GM21737 (cell line): ENCODE results near the gene ATG4D.

Experiments
- ATAC-seq: cut with Tn5 transposase; IDR thresholded peaks from one replicate; pipeline ENCODE4 v1.9.1; 2021; ENCODE audit warnings: mild to moderate bottlenecking, moderate library complexity; ENCODE audit not compliant: unreplicated experiment

Gene ATG4D

DNA sequence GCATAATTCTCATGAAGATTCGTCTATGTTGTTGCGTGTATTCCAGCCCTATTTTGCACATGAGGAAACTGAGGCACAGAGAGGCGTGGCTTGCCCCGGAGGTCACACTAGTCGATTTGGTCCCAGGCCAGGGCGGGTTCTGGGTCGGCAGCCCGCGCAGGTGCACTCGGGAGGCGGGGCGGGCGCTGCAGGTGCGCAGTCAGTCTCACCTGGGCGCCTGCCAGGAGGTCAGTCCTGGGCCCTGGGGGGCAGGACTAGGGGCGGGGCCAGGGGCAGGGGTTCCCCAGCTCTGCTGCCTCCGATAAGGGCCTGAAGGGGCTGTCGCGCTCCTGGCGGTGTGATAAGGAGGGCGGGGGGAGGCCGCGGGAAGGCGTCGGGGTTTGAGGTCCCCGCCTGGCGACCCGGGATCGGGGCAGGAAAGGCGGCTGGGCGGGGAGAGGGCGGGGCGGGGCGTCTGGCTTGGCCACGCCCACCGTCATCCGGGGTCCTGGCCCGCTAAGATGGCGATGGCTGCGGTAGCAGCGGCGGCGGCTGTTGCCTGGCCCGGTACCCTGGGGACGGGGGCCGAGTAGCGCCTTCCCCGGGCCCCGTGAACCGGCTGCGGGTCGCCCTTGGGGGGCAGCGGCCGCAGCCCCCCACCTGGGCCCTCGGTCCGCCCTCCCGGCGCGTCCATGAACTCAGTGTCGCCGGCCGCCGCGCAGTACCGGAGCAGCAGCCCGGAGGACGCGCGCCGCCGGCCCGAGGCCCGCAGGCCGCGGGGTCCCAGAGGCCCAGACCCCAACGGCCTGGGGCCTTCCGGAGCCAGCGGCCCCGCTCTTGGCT is at the start of gene ATG4D:
ATG4D (plus strand) TSS at position 485 of the 822 bp plus-strand sequence; CDS start at position 672, 187 bp downstream.
- ATAC-seq: peak; percentile 66

DNA sequence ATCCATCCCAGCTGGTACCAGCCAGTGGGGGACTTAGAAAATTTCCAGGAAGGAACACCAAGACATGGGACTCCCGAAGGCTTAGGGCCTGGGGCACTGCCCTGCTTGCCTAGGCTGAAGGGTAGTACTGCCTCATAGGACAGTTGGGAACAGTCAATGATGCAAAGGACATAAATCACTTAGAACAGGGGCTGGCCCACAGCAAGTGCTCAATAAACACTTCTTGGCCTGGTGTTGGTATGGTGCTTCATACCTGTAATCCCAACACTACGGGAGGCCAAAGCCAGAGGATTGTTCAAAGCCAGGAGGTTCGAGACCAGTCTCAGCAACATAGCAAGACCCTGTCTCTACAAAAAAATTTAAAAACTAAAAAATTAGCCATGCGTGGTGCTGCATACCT is 46.3 kb upstream of the ATG4D start:
- no peak for ATAC-seq

DNA sequence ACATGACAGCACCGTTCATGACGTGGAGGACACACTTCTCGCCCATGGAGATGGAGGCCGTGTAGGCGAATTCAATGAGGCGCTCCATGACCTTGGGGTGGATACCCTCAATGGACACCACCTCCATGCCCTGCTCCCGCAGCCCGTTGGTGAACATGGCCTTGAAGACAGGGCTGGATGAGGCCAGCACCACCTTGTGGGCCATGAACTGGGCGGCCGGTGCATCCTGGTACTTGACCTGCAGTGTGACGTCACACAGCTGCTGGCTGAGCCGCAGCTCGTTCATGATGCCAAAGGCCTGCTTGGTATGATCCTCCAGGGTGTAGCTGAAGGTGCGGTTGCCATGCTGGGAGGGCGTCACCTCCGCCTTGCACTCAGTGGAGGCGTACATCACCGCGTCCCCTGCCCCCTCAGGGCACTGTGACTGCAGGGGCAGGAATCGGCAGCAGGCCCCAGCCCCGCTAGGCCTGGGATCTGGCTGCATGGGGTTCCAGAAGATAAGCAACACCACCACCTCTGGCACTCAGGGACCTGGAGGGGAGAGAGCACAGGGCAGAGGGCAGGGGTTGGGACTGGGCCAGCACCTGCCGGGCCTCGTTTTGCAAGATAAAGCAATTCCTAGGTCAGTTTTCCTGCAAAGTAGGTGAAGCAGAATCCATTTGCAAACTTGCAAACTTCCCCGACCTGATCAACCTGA is 44.0 kb upstream of the ATG4D start:
- ATAC-seq: no peak

DNA sequence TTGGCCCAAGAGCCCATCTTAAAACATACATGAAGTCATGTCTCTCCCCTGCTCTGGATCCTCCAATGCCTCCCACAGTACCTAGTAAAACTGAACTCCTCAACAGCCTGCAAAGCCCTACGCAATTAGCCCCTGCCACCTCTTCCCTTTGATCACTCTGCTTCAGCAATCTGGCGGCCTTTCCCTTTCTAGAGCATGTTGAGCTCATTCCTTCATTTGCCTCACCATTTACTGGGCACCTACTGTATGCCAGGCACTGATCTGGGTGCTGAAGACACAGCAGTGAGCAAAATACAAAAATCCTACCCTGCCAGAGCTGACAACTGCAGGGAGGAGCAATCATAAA is 43.5 kb upstream of the ATG4D start:
- ATAC-seq: no peak

DNA sequence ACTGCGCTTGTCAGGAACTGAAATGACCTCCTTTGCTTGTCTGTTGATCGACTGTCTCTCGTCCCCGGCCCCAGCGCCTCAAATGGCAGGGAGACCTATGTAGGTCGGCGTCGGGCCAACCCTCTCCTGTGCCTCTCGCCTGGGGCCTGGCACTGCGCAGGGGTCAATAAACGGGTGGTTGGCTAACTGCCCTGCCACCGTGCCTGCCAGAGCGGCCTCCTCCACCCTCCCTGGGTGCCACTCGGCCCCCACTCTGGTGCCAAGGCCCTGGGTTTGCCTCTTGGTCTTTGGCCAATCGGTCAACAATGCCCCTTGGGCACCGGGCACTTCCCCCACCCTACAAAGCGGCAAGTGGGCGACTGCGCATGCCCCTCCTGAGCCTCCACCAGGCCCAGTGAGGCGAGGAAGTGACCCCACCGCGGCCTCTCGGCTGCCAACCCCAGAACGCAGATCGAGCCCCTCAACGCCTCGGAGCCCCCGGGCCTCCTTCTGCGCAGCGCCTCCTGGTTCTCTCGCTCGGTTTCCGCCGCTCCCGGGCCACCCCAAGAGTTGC is 41.7 kb upstream of the ATG4D start:
- ATAC-seq: peak; percentile 40

DNA sequence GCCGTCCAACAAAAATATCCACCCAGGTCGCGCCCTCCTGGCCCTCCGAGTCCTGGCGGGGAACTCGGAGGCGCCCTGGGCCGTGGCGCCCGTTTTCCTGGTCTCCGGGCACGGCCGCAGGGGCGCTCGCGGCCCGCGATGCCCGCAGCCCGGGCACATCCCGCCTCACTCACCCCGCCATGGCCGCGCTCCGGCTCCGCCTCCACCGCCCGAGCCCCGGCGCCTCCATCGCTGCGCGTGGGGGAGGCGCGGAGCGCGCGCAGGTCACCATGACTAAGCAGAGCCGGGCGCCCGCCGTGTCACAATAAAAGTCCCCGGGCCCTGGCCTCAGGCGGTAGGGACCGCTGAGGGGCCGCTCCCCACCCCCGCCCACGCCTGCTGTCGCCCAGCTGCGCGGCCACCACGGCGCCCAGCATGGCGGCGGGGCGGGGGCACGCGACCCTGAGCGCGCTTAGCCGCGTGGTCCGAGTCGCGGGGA is 41.1 kb upstream of the ATG4D start:
- ATAC-seq: peak; percentile 79

DNA sequence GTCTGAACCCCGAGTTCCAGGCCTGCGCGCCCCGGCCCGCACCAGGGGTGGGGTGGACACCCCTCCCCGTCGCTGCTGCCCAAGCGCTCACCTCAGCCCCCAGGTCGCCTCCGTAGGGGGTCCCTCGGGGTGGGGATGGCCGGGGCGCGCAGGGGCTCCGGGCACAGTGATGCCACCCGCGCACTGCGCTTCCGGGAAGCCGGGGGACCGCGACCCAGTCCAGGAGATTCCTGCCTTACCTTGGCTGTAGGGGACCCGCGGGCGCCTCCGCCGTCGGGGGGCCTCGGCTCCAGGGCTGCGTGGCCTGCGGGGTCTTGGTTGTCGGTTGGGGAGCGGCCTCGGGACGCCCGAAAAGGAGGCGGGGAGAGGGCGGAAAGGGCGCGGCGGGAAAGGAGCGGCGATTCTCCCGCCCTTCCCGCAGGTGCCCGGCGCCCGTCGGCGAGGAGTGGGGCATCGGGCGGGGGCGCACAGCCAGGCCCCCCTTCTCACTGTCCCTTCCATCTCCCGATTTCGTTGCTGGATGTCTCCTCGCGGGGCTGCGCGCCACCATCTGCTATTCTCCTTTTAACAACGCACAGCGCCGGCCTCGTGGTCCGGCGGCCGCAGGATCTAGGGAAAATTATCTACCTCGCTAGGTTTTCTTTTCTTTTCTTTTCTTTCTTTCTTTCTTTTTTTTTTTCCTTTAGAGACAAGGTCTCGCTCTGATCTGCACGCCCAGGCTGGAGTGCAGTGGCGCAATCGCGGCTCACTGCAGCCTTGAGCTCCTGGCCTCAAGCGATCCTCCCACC is 40.5 kb upstream of the ATG4D start, which contains the start of gene KEAP1:
KEAP1 (minus strand) TSS at position 355 of the 788 bp plus-strand sequence. CDS start 3,323 bp downstream, outside the sequence.
- peak; percentile 13 for ATAC-seq

DNA sequence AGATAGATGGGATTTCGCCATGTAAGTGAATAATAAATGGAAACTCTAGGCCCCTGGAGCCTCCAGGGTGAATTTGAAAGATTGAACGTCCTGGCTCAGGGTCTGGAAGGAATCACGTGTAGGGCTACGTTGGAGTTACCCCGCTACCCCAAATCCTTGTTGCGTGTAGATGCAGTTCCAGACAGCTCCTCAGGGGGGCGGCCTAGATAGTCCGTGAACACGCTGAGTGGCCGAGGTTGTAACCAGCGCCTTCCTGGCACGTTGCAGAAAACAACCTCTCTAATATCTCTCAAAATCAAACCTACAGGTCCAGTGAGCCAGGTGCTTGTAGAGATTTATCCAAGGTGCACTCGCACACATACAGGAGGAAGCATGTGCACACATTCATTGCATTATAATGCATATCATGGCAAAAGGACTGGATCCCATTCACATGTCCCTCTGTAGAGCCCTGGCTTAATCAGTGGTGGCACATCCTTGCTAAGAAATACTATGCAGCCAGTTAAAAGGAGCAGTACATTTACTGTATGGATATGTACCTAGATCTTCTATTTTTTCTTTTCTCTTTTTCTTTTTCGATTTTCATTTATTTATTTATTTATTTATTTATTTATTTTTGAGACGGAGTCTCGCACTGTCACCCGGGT is 38.0 kb upstream of the ATG4D start:
- no peak for ATAC-seq

DNA sequence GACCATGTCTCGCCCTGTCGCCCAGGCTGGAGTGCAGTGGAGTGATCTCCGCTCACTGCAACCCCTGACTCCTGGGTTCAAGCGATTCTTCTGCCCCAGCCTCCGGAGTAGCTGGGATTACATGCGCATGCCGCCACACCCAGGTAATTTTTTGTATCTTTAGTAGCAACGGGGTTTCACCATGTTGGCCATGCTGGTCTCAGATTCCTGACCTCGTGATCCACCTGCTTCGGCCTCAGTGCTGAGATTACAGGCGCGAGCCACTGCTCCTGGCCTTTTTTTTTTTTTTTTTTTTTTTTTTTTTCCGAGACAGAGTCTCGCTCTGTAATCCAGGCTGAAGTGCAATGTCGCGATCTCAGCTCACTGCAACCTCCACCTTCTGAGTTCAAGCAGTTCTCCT is 35.7 kb upstream of the ATG4D start:
- no peak for ATAC-seq

DNA sequence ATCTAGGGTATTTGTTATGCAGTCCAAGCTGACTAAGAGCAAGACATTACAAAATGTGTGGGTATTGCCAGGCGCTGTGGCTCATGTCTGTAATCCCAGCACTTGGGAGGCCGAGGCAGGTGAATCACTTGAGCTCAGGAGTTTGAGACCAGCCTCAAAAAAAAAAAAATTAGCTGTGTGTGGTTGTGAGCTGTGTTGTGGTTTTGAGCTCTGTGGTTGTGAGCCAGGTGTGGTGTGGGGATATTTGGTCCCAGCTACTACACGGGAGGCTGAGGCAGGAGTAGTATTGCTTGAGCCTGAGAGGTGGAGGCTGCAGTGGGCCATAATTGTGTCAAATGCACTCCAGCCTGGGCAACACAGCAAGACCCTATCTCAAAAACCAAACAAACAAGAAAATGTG is 35.0 kb upstream of the ATG4D start:
- no peak for ATAC-seq

DNA sequence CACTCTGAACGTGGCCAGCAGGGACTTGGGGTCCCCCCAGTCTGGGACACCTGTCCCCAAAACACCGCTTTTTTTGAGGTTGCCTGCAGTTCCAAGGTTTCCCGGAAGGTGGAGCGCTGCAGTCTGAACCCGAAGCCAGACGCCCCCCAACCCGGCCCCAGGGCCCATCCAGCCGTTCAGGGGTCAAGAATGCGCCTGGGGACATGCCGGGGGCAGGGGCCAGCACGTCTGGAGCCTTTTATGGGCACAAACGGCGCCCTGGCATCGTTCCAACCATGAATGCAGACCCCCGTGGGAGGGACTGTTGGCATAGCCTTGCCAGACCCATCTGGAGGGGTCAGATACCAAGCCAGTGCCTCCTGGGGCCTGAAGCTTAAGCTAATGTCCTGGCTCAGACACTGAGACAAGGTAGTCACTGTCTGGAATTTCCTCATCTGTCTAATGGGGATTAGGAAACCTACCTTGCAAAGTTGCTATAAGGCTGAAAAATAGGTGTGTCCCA is 33.4 kb upstream of the ATG4D start:
- ATAC-seq: no peak

DNA sequence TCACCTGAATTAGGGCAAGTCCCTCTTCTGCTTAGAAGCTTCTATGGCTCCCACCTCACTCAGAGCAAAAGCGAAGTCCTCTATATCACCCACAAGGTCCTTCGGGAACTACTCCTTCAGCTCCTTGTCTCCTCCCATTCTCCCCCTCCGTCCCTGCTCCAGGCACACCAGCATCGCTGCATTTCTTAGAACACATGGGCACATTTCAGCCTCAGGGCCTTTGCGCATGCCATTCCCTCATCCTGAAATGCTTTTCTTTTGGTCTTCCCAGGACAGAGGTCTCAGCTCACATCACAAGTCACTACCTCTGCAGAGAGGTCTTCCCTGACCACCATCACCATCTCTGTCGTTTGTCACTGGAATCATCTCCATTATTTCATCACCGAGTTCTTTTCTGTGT is 30.5 kb upstream of the ATG4D start:
- ATAC-seq: no peak

DNA sequence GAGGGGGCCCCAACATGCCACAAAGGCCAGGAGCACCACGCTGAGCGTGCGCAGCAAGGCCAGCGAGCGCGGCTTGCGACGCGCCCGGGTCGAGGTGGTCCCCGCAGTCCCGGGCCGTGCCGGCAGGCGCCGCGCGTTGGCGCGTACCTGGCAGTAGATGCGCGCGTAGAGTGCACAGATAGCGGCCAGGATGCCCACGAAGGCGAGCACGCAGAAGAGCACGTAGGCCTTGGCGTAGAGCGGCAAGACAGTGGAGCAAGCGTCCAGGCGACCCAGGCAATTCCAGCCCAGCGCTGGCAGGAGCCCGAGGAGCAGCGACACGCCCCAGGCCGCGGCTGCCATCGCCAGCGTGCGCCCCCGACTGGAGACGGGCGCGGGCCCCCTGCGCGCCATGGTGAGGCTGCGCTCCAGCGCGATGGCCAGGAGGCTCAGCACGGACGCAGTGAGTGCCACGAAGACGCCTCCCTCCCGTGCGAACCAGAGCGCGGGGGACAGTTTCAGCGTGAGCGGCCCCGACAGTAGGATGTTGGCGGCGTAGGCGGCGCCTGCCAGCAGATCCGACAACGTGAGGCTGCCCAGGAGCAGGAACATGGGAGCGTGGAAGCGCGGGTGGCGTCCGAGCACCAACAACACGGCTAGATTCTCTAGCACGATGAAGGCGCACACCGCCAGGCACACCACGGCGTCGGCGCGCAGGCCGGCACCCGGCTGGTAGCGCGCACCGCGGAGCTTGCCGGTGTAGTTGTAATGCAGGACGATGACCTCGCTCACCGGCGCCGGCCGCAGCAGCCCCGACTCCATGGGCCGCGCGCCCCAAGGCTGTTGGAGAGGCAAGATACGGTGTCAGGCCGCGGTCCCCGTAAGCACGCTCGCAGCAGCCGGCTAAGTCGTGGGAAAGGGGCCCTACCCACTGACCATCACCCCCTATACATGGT is 29.2 kb upstream of the ATG4D start:
- no peak for ATAC-seq

DNA sequence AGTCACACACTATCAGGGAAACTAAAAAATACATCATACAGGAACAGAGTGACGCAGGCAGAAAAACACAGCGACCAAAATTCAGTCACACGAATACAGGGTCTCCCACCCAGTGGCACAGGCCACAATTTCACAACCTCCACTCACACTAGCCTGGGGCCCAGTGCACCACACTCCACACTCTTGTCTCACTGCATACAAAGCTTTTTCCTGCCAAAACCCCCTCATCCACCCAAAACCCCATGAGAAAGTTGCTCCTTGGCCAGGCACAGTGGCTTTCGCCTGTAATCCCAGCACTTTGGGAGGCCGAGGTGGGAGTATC is 27.7 kb upstream of the ATG4D start:
- ATAC-seq: no peak

DNA sequence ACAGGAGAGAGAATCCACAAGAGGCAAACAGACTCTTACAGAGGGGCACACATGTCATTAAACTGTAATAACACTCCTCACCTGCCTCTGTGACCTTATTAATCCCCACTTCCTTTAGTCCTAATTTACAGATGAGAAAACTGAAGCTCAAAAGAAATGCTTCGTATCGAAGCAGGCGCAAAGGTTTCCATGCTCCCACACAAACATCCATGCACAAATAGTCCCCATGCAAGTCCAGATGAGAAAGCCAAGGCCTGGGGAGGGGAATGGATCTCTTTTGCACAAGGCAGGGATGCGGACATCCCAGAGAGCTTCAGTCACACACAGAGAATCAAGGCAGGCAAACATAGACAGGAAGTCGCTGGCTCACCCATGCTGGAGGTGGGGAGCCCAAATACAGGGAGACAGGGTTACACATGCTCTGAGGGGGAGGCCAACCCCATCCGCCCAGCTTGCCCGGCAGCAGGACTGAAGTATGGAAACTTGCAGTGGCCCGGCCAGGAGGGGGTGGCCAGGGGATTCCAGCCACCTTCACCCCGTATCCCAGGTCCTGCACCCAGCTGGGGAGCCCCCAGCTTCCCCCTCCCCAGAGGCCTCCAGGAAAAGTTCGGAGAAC is 26.9 kb upstream of the ATG4D start:
- no peak for ATAC-seq

DNA sequence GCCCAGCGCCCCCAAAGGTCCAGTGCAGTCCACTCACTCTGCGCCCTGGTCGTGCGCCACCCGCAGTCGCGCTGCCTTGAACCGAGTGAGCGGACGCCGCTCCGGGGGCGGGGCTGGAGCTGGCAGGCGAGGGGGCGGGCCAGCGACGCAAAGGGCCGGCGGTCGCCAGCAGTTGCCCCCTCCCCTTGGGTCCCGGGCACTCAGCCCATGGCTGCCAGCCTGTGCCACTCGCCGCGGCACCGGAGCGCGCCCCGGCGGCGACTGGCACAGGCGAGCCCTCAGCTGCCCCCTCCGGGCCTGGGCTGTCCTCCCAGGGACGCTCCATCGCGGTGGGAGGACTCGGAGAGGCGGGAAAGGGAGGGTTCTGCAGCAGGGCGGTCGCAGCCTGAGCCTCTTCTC is 26.3 kb upstream of the ATG4D start, which contains the start of gene S1PR5:
S1PR5 (minus strand) TSS at position 87 of the 399 bp plus-strand sequence. CDS start 2,436 bp downstream, outside the sequence.
- no peak for ATAC-seq

DNA sequence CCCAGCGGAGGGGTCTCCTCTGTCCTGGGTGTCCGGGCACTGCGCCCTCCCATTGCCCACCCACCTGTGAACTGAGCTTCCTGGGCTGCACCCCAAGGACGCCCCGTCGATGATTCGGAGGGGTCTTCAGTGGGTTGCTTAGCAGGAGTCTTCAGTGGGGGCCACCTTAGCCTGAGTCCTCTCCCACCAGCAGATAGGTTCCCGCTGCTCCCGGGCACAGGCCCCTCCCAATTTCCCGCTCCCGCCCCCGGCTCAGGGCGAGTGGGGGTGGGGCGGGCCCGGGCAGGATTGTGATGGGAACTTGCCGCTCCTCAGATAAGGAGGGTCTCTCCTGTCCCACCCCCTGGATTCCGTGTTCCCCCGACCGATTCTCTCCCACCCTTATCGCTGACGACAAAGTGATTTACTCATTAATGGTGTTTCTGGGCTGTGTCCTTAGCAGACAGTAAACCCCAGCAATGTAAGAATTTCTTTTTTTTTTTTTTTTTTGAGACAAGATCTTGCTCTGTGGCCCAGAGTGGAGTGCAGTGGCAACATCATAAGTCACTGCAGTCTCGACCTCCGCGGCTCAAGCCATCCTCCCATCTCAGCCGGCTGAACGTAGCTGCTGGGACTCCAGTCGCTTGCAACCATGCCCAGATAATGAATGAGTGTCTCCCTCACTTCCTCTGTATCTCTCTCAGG is 25.8 kb upstream of the ATG4D start:
- no peak for ATAC-seq
